GM12878 (cell line): ENCODE data around the gene REXO2.

Experiments used
- EP300 ChIP-seq, 2 experiments: fragments of 150-350 bp in 1 of 2; IDR thresholded peaks; 2 replicates each; pipeline ENCODE4 v1.6.1; 2011 to 2012; ENCODE audit warnings: low read depth in 2 of 2, low read length in 2 of 2, borderline replicate concordance in 1 of 2, improper control_type of control experiment in 1 of 2, inconsistent platforms in 1 of 2; ENCODE audit not compliant: control insufficient read depth in 1 of 2
- MYC ChIP-seq: IDR thresholded peaks from 2 replicates; pipeline ENCODE4 v1.6.1; 2011; ENCODE audit warnings: mild to moderate bottlenecking, low read length, moderate library complexity, inconsistent platforms; ENCODE audit not compliant: insufficient read depth, insufficient replicate concordance, insufficient read length, severe bottlenecking
- ZNF274 ChIP-seq: IDR thresholded peaks from one replicate; pipeline ENCODE4 v1.8.0; 2011; ENCODE audit not compliant: insufficient read length, insufficient read depth
- TF ChIP-seq, protein P1 (sequence below): IDR thresholded peaks from 2 replicates; pipeline ENCODE4 v1.6.1; 2012; ENCODE audit warnings: low read depth, low read length, improper control_type of control experiment
- TF ChIP-seq, protein P2 (sequence below): IDR thresholded peaks from 2 replicates; pipeline ENCODE4 v1.6.1; 2012; ENCODE audit warnings: low read depth, low read length, improper control_type of control experiment

DNA sequence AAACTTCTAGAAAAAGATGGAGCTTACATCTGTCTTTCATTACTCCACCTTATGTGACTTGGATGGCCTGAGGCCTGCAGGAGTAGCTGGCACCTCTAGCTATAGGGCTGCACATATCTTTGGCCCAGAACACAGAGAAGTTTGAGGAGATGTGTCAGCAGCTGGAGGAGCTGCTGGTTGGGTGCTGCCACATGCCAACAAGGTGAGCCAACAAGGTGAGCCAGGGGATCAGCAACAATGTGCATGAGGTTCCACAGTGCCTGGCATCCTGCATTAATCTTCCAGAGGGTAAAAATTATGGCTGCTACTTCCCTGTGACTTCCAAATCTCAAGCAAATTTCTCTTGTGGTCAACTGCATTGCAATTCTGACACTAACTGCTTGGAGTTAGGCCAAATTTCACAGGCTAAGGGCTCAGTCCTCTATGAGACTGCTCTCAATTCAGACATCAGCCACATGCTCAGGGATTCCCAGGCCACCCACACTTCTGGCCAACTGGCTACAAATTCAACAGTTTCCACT lies 22.8 kb upstream of the REXO2 start:
- TF ChIP-seq EP300 (IDR thresholded peaks at IDR 0.05; ENCODE audit: borderline replicate concordance in 1 of 2, control insufficient read depth in 1 of 2, low read depth in 2 of 2, low read length in 2 of 2) (no peak), ZNF274 (no peak), MYC (no peak)
- TF ChIP-seq, protein P1, sequence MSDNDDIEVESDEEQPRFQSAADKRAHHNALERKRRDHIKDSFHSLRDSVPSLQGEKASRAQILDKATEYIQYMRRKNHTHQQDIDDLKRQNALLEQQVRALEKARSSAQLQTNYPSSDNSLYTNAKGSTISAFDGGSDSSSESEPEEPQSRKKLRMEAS: no peak
- TF ChIP-seq, protein P2, sequence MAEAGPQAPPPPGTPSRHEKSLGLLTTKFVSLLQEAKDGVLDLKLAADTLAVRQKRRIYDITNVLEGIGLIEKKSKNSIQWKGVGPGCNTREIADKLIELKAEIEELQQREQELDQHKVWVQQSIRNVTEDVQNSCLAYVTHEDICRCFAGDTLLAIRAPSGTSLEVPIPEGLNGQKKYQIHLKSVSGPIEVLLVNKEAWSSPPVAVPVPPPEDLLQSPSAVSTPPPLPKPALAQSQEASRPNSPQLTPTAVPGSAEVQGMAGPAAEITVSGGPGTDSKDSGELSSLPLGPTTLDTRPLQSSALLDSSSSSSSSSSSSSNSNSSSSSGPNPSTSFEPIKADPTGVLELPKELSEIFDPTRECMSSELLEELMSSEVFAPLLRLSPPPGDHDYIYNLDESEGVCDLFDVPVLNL: no peak
